GM21390 (cell line): ENCODE data around the gene WNT7A.

Experiments used
- ATAC-seq: cut with Tn5 transposase; IDR thresholded peaks from one replicate; pipeline ENCODE4 v1.9.1; 2021; ENCODE audit not compliant: unreplicated experiment

WNT7A gene

GRCh38 chr3:13798401-13798800, 81.5 kb downstream of the WNT7A start:
- no peak for ATAC-seq

DNA sequence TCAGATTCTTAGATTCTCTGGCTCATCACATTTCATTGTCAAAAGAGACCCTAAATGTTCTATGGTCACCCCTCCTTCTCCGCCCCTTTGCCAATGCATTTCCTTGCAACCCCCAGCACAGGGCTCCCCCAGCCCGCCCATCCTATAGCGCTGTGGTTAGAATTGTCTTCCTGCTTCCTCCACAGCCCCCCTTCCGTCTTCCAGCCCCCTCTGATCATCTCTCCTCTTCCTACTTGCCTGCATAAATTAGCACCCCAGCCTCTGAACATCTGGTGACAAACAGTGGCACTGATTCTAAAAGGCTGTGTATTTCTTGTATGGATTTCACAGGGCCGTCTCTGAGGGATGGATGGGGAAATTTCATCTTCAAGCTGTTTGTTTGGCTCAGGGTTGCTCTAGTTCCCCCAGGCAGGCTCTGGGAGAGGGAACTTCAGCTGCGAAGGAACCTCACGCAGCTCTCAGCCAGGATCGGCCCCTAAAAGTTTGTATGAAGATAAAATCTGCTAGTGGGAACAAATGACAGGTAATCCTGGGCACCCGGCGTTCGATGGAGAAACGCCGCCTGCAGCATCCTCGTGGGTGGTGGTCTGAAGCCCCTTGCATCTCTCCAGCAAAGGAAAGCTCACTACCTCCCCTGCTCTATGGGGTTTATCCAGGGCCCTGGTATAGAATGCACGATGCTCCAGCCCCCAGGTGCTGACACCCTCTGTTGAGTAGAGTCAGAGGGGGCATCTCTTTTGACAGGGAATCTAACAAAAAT, 83.0 kb downstream of the WNT7A start:
- ATAC-seq, result no peak

- no peak for ATAC-seq
Measured at GRCh38 chr3:13795816-13796215, 84.1 kb downstream of the WNT7A start.

GRCh38 chr3:13794322-13794721, 85.5 kb downstream of the WNT7A start:
- ATAC-seq, result no peak

- no peak for ATAC-seq
Measured at GRCh38 chr3:13793451-13793850, 86.4 kb downstream of the WNT7A start.

DNA sequence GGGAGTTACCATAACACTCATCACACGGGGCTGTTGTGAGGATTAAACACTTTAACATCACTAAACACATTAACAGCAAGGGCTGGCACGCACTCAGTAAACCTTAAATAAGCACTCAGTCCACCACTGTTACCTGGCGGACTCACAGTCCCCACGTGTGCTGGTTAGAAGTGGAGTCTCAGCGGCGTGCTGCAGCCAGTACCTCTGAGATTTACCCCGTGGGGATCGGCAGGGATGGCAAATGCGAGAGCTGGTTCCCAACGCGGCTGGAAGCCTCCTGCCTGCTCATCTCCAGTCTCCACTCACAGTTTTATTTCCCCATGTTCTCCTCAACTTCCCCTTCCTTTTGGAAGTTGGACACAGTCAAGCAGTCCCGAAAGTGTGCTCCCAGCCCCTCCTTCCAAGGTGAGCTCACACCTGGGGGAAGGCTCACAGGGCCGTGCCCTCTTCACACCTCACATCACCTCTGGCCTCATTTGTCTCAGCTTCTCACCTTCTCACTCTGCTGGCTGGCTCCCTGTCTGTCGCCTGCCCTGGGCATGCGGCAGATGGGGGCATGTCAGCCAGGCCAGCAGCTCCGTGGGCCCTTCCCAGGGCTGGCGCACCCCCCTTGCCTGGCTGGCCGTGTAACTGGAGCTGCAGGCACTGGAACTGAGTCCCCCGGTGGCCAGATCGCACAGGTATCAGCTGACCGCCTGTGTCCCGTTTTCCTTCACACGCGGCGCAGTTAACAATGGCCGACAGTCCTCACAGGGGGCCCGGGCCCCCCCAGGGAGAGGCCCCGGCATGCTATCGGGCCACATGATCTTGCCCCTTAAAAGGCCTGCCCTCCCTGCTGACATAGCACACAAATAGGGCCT, 87.1 kb downstream of the WNT7A start:
- no peak for ATAC-seq

- no peak for ATAC-seq
Measured at GRCh38 chr3:13792051-13792490, 87.8 kb downstream of the WNT7A start.

- ATAC-seq, result no peak
Measured at GRCh38 chr3:13791198-13792050, 88.4 kb downstream of the WNT7A start.

DNA sequence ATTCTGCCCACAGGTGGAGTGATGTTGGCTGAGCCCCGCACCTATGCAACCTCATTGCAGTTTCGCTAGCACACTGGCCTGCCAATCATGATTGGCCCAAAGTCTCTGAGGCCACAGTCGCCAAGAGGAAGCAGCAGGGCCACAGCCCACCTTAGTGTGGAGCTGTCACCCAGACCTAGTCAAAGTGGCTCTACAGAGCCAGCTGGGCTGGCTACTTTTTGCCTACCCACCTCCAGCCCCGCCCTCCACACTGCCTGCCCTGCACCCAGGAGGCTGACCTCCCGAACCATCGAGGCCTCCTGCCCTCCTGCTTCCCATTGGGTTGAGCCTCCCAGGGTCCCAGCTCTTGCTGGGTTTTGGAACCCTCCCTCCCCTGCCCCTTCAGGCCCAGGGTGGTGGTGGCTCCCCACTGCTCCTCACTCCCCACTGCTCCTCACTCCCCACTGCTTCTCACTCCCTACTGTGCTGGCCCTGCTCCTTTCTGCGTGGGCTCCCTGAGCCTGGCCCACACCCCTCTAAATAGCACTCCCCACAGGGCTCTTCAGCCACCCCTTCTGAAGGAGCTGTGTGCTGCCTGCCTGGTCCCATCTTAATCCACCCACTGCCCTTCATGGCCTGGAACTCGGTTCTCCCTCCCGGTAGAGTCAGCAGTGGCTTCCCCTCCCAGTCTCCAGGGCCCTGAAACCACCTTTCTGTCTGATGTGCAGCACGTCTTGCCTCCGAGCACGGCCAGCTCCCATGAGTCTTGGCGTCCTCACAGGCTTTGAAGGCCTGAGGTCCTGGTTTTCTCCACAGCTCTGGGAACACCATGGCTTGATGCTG, 89.3 kb downstream of the WNT7A start:
- ATAC-seq, result no peak

DNA sequence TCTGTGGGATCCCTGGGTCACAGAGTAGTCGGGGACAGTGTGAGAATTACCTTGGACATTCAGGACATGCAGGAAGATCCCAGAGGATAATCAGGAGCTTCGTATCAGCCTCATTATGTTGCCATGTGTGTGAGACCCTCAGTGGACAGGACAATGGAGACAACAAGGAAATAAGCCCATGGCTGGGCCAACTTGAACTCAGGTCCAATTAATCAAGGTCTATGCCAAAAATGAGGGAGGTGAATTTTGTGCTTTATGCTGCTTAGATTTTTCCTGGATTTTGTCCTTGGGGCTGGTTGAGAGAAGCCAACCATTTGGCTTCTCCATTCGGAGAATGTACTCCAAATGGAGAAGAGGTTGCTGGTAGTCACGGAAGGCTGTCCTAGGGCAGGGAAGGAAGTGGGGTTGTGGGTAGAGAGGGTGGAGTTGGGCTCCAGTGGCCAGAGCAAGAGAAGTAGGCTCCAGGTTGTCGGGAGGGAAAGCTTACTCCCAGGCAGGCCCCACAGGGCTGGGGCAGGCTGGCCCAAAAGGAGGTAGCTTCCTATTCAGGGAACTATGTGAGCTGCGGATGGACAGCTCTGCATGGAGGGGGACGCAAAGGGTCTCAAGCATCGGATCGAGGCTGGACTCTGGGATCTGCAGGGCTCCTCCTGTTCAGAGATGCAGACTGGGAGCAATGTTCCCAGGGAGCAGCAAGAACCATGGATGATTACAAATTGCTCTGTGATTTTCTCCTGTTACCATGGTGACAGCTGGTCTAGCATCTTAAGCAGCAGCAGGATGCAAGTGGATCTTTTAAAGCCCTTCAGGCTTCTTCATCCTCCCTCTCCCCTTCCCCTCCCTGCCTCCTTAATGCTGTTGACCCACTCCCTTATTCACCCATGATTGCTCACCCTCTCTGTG, 91.1 kb downstream of the WNT7A start:
- ATAC-seq, result no peak

DNA sequence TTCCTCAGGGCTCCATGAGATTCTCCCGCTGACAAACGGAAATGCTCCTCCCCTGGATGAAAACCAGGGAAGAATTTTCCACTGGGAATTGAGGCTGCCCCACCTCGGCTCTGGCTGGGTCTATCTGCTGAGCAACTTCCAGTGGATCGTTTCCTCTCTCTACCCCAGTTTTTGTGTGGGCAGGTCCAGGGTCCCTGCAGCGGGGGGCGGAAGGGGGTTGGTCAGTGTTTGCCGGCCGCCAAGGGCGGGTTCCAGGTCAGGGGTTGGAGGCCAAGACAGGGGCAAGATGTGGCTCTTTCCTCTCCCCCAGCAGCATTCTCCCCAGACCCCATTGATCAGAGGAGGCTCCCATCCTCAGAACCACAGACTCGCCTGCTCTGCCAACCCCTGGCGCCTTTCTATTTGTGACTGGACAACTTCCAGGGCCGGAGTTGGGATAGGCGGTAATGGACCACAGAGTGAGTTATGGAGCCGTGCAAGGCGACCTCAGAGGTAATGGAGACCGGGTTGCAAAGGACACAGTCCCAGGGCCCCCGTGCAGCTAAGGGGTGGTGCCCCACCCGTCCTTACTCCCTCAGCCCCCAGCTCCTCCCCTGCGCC, 92.2 kb downstream of the WNT7A start:
- ATAC-seq, result no peak

GRCh38 chr3:13786811-13787210, 93.1 kb downstream of the WNT7A start:
- ATAC-seq, result no peak

DNA sequence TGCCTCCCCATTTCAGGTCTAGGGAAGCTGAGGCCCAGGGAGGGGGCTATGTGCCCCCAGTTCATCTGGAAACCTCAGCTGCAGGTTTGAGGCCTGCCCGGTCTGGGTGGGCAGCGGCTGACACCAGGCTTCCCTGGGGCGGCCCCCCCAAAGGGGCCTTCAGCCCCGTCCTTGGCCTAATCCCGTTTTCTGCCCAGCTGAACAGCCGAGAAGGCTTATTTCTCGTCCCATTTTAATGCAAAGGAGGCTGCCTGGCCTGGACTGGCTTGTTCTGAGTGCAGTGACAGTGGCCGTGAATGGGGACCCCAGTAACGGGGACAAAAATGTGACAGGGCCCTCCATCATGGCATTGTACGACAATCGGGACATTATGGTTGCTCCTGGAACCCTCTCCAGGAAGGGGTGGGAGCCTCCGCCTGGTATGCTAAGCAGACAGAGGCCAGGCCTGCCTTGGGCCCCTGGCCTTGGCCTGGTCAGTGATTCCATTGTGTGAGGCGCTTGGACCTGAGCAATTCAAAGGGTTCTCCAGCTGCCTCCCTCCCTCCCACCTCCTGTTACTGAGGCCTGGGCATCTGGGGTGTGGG, 93.9 kb downstream of the WNT7A start:
- no peak for ATAC-seq

DNA sequence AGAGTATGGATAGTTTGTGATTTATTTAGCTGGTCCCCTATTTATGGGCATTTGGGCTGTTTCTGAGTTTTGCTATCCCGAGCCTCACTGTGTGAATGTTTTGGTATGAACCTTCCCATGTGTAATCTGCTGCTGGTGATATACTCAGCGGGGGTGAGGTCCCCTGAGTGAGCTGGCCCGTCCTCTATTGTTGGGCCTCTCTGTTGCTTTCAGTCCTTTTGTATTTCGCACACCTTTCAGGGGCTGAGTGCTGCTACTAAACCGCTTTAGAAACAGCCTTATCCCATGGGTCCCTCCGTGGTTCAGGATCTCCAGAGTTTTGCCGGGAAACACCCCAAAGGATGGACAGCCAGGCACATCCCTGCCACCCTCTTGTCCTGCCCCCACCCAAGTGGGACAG, 94.5 kb downstream of the WNT7A start:
- ATAC-seq, result no peak

DNA sequence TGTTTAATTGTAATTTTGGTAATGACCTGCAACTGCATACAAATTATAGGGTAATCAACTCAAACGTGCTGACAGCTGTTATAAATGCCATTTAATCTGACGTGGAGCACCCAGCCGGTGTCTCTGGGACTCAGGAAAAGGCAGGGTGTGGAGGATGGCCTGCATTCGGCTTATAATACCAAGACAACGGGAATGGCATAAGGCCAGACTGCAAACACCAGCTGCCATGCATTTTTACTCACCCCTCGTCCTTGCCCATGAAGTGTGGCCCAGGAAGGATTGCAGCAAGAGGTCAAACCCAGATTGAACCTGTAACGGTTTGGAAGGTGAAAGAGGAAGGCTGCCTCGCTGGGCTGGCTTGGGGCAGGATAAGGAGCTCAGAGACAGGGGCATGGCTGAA, 96.4 kb downstream of the WNT7A start:
- ATAC-seq, result no peak

GRCh38 chr3:13782501-13782900, 97.4 kb downstream of the WNT7A start:
- no peak for ATAC-seq

DNA sequence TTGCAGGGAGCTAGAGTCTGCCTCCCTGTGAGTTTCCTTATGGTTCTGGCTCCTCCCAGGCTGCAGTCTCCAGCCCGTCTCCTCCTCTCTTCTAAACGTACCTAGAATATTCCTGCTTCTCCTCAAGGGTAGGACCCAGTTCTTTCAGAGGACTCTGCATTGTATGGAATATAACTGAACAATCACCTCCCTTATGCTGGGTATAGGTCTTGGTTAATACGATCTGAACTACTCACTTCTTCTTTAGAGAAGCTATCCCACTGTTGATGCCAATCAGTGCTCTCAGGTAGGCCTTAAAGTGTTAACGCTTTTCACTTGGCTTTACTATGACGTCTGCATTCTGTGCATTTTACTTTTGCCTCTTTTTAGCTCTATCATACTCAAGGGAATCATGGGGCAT, 98.5 kb downstream of the WNT7A start:
- ATAC-seq, result no peak

DNA sequence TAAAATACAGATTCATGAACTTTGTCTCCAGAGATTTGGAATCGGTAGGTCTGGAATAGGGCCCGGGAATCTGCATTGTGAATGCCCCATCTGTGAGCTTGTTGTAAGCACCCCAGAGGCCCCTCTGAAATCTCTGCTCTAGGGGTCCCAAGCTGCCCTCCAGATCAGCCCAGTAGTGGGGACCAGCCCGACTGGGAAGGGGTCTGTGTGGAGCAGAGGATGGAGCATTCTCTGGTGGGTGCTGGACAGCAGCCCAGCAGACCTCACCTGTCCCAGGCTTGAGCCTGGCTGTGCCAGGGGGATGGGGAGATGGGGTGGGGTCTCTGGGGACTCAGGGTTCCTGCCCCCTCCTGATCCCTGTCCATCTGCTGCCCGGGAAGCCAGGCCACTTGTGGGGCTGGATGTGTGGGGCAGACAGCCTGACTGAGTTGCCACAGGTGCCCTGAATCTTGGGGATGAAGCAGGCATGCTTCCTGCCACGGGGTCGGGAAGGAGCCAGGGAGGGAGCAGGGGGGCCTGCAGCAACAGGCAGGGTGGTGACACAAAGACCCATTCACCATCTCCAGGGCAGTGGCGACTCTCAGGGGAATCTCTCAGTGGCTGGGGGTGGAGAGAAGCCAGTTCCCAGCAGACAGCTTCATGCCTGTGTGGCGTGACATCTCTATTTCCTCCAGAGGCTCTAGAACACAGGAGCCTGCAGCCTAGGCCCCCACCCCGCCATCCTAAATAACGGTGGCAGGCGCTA, 99.3 kb downstream of the WNT7A start:
- ATAC-seq, result no peak
